HepG2 (cell line): ENCODE measurements around the gene TPBG. TPM values are rescaled to one million over a fixed set of nuclear protein-coding genes. Genes with fewer than 3 reads are reported as not detected.

Source experiments
- ATAC-seq: fragments of 200-7000 bp; cut with Tn5 transposase; 3 replicates; pipeline ENCODE4 v1.9.1; 2020; ENCODE audit warnings: mild to moderate bottlenecking, moderate library complexity
- BruUV-seq: library from RNA; stranded (reverse); fragments of 400-500 nt; replicated peaks from 2 replicates; lab custom pipeline; 2021; lab: Mats Ljungman, UMichigan
- CTCF ChIA-PET: fragments of 300-600 bp; formaldehyde crosslinking; extraction: SDS; loops from one replicate; lab custom pipeline; 2021; ENCODE audit warnings: low total read pairs, inconsistent platforms, low intra/inter-chr PET ratio; lab: Yijun Ruan, JAX
- POLR2A ChIA-PET: fragments of 350-600 bp; sonication (Branson Sonifier 250); formaldehyde crosslinking; loops from one replicate; lab custom pipeline; 2020; ENCODE audit warnings: antibody characterized with exemption, inconsistent platforms; lab: Yijun Ruan, JAX
- DNase-seq: peaks from one replicate; pipeline ENCODE4 v3.0.0-alpha.2; 2015; ENCODE audit warnings: low spot score
- FAIRE-seq: peaks from 3 replicates; lab custom pipeline; 2011; peaks lifted over from hg19 to GRCh38; lab: Jason Lieb, UNC
- H2AFZ ChIP-seq: one replicate; pipeline ENCODE4 v1.6.1; 2011; ENCODE audit warnings: low read length, inconsistent platforms
- H3K27ac ChIP-seq: fragments of 300-600 bp; 3 replicates; pipeline ENCODE4 v1.8.0; 2011; ENCODE audit warnings: mixed run types, mild to moderate bottlenecking, mixed read lengths, low read length, inconsistent platforms; ENCODE audit not compliant: insufficient read depth; ENCODE audit errors: extremely low read length
- H3K27me3 ChIP-seq, 2 experiments: fragments of 200-600 bp in 1 of 2; 2 replicates in 1 of 2; 3 replicates in 1 of 2; pipeline versions ENCODE4 v1.6.0 to v1.8.0; 2011; ENCODE audit warnings: low read length in 2 of 2, mild to moderate bottlenecking in 2 of 2, moderate library complexity in 2 of 2, inconsistent platforms in 1 of 2; ENCODE audit not compliant: insufficient read depth in 2 of 2, control insufficient read depth in 1 of 2
- H3K36me3 ChIP-seq, 2 experiments: fragments of 200-600 bp in 1 of 2; replicated peaks in 1 of 2; 2 replicates in 1 of 2; 3 replicates in 1 of 2; pipeline versions ENCODE4 v1.5.1 to v1.8.0; 2011; ENCODE audit warnings: low read length in 2 of 2, inconsistent platforms in 1 of 2; ENCODE audit not compliant: insufficient read depth in 2 of 2, control insufficient read depth in 1 of 2
- H3K4me1 ChIP-seq: 2 replicates; pipeline ENCODE4 v1.5.1; 2012; ENCODE audit warnings: low read length, inconsistent platforms; ENCODE audit not compliant: insufficient read depth
- H3K4me2 ChIP-seq: 2 replicates; pipeline ENCODE4 v1.6.0; 2011; ENCODE audit warnings: low read depth, low read length, inconsistent platforms
- H3K4me3 ChIP-seq, 3 experiments: fragments of 200-600 bp in 1 of 3; sonication (generic), shearing (Covaris generic) in 1 of 3; replicated peaks in 1 of 3; 2 replicates each; pipeline ENCODE4 v1.5.1; 2011 to 2016; ENCODE audit warnings: low read length in 3 of 3, inconsistent platforms in 2 of 3, low read depth in 2 of 3, mild to moderate bottlenecking in 2 of 3, control low read depth in 1 of 3, mixed read lengths in 1 of 3; ENCODE audit not compliant: insufficient read depth in 1 of 3
- H3K79me2 ChIP-seq: one replicate; pipeline ENCODE4 v1.6.1; 2011; ENCODE audit warnings: low read length, inconsistent platforms; ENCODE audit not compliant: insufficient read depth
- H3K9ac ChIP-seq: 2 replicates; pipeline ENCODE4 v1.6.0; 2011; ENCODE audit warnings: mild to moderate bottlenecking, low read depth, low read length, inconsistent platforms; ENCODE audit not compliant: insufficient read depth
- H3K9me3 ChIP-seq: 2 replicates; pipeline ENCODE4 v1.5.1; 2012; ENCODE audit warnings: mild to moderate bottlenecking, low read length
- H4K20me1 ChIP-seq: 2 replicates; pipeline ENCODE4 v1.6.0; 2011; ENCODE audit warnings: inconsistent platforms, mild to moderate bottlenecking, low read length, moderate library complexity; ENCODE audit not compliant: insufficient read depth
- ASH2L ChIP-seq: fragments of 300-600, 200-600 bp; sonication (generic); IDR thresholded peaks from 2 replicates; pipeline ENCODE4 v1.7.0; 2017; ENCODE audit warnings: low read depth, mild to moderate bottlenecking, moderate library complexity, mixed read lengths, low read length; ENCODE audit not compliant: insufficient read length
- MTF2 ChIP-seq: sonication (generic); formaldehyde crosslinking; IDR thresholded peaks from 2 replicates; pipeline ENCODE4 v1.5.0; 2020; ENCODE audit warnings: missing genetic modification reagents, borderline replicate concordance
- SMC3 ChIP-seq: IDR thresholded peaks from 2 replicates; pipeline ENCODE4 v1.6.1; 2011; ENCODE audit warnings: low read length, improper control_type of control experiment
- ZNF180 ChIP-seq: sonication (generic); formaldehyde crosslinking; IDR thresholded peaks from 2 replicates; pipeline ENCODE4 v1.4.0; 2020; ENCODE audit warnings: low read depth, missing genetic modification reagents, borderline replicate concordance
- ZNF337 ChIP-seq: sonication (generic); formaldehyde crosslinking; IDR thresholded peaks from 2 replicates; pipeline ENCODE4 v1.5.1; 2020; ENCODE audit warnings: missing genetic modification reagents, low read depth, mild to moderate bottlenecking, borderline replicate concordance
- WGBS: methylation state at CpG from one replicate; pipeline ENCODE4 v1.1.6; 2017; ENCODE audit warnings: low lambda C conversion rate; 5-methylcytosine and 5-hydroxymethylcytosine counted together
- in situ Hi-C: cut with HindIII; loops from 2 replicates; pipeline ENCODE4 v1.10.0; 2017; ENCODE audit warnings: low pct_unique_long_range_greater_than_20kb; ENCODE audit not compliant: extremely low pct_ligation_motif_present
- intact Hi-C: fragments of 100-400 bp; cut with micrococcal nuclease; formaldehyde crosslinking; loops from one replicate; pipeline ENCODE4 v1.10.0; 2022; ENCODE audit not compliant: unreplicated experiment
- polyA plus RNA-seq, 8 experiments: library from polyadenylated mRNA; depleted of rRNA in 3 of 8; stranded (reverse) in 7 of 8; unstranded in 1 of 8; fragments of >200 nt; fragmentation: Illumina TruSeq in 4 of 8; extraction: Trizol in 4 of 8; gene quantifications; 2 replicates each; pipeline versions ENCODE4 v1.2.1 to v1.2.3, GENCODE V29; 2011 to 2016; ENCODE audit warnings: low read depth in 4 of 8, missing spikeins in 1 of 8, mixed read lengths in 1 of 8; ENCODE audit not compliant: insufficient read depth in 1 of 8
- total RNA-seq, 5 experiments: library from RNA; depleted of rRNA; stranded (reverse); fragments of >200 nt; fragmentation: Illumina TruSeq; extraction: Trizol; gene quantifications; 2 replicates each; pipeline ENCODE4 v1.2.3, GENCODE V29; 2016; ENCODE audit warnings: low read depth in 1 of 5
- TF ChIP-seq, protein P1 (sequence below): sonication (generic); formaldehyde crosslinking; IDR thresholded peaks from 2 replicates; pipeline ENCODE4 v1.5.0; 2020; ENCODE audit warnings: missing genetic modification reagents, mild to moderate bottlenecking, borderline replicate concordance

TPBG gene
- total and polyA plus RNA-seq, 2 of the 13 experiments (the other 11 are each of a cell fraction or from before 2014, with no cell fraction given), result 0.73 to 0.75 TPM

DNA sequence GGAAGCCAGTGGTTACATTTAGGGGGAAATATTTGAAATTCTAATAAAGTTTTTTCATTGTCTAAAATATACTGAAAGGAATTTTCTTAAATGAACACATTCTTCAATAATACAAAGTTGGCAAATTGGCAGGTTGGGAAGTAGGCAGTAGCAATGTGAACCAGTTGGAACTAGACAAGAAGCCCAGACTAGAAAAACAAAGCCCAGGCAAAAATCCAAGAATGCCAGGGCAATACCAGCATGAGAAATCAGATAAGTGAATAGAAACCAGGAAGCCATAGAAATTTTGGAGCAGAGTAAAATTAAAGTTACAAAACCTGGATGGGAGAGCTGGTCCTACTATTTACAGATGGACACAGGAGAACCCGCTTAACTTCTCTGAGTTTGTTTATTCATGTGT is 52.2 kb downstream of the TPBG start (continued):
- TF ChIP-seq, protein P1, sequence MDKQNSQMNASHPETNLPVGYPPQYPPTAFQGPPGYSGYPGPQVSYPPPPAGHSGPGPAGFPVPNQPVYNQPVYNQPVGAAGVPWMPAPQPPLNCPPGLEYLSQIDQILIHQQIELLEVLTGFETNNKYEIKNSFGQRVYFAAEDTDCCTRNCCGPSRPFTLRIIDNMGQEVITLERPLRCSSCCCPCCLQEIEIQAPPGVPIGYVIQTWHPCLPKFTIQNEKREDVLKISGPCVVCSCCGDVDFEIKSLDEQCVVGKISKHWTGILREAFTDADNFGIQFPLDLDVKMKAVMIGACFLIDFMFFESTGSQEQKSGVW (CRISPR knock-in tag), result no peak
- TF ChIP-seq SMC3 (no peak), ASH2L (no peak), ZNF180 (no peak), MTF2 (CRISPR knock-in tag) (no peak)

DNA sequence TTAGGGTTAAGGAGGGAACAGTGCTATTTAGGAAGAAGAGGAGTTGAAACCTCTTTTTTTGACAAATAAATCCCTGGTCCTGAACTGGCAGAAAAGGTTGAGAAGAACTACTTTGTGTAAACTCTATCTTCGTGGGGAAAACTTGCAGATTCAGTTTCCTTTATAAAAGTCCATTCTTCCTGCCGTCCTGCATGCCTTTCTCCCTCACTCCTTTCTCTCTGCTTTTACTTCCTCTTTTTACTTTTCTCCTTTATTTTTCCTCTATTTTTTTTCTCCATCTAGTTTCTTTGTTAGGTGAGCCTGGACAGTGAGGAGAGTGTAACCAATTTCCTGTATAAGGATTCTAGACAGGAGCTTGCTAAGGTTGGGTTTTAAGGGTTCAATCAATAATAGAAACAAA is 52.7 kb downstream of the TPBG start:
- H3K36me3 ChIP-seq, result no peaks in the 10 kb centered on the region
- no TSS peak for BruUV-seq
- no peaks in the 10 kb centered on the region for H4K20me1 ChIP-seq
- ATAC-seq (no peak), FAIRE-seq (no peak), DNase-seq (no peak)
- no peaks in the 10 kb centered on the region for H3K4me1 ChIP-seq
- in situ Hi-C loops, result no loop called here
- no peak overlapping the region for H2AFZ ChIP-seq
- H3K4me3 ChIP-seq, result no peak overlapping the region
- H3K27me3 ChIP-seq, result no peaks in the 10 kb centered on the region; a peak in 1 of 5 replicates
- H3K9me3 ChIP-seq, result no peaks in the 10 kb centered on the region
- H3K4me2 ChIP-seq, result no peak overlapping the region
- POLR2A ChIA-PET, result no interaction called here
- H3K27ac ChIP-seq, result no peak overlapping the region
- H3K9ac ChIP-seq, result no peak overlapping the region
- intact Hi-C loops, result no loop called here
- CTCF ChIA-PET, result no interaction called here
- 1% methylated on average over 2 of the region's 2 CpGs for WGBS
- no peak for TF ChIP-seq ZNF337 (CRISPR knock-in tag)
- H3K79me2 ChIP-seq, result no peaks in the 10 kb centered on the region

Other genes with a start within 250 kb of the TPBG start
- gene IBTK, start 116.1 kb upstream of the TPBG start, total RNA-seq (2016; rRNA removed; fragmentation: Illumina TruSeq; extraction: Trizol), result 60.0 and 94.7 TPM in 2 replicates
- 17.8 and 23.8 TPM in 2 replicates for gene IBTK, start 116.1 kb upstream of the TPBG start, polyA plus RNA-seq (2011; rRNA removed)